SK-N-SH (cell line): ENCODE results near the gene ACIN1. TPM values are rescaled to one million over a fixed set of nuclear protein-coding genes. Genes with fewer than 3 reads are reported as not detected.
A peak's percentile ranks its signal among the peaks of the same experiment; 100 is the strongest.

Experiments
- CTCF ChIA-PET: fragments of 300-600, 350-600 bp; formaldehyde crosslinking; extraction: SDS; loops from one replicate; lab custom pipeline; 2021; lab: Yijun Ruan, JAX
- POLR2A ChIA-PET: fragments of 350-600 bp; sonication (Branson Sonifier 250); formaldehyde crosslinking; extraction: SDS; loops from one replicate; lab custom pipeline; 2020; ENCODE audit warnings: antibody characterized with exemption, inconsistent platforms; lab: Yijun Ruan, JAX
- DNase-seq: peaks from one replicate; pipeline ENCODE4 v3.0.0; 2012
- H2AFZ ChIP-seq: fragments of 200-600 bp; sonication (generic); 2 replicates; pipeline ENCODE4 v1.8.1; 2016; ENCODE audit warnings: antibody characterized with exemption, mild to moderate bottlenecking, low read depth
- H3F3A ChIP-seq: fragments of 200-600 bp; sonication (generic); replicated peaks from 2 replicates; pipeline ENCODE3; 2016; ENCODE audit warnings: antibody characterized with exemption, mild to moderate bottlenecking; ENCODE audit not compliant: insufficient read depth
- H3K27ac ChIP-seq, 2 experiments: fragments of 200-500 bp in 1 of 2; fragments of 200-600 bp in 1 of 2; sonication (Bioruptor generic) in 1 of 2; sonication (generic), shearing (Covaris generic) in 1 of 2; 2 replicates each; pipeline versions ENCODE4 v1.5.1 to v1.6.1; 2014 to 2016; ENCODE audit warnings: low read depth in 2 of 2, inconsistent platforms in 1 of 2, low read length in 1 of 2, mild to moderate bottlenecking in 1 of 2, mixed read lengths in 1 of 2
- H3K27me3 ChIP-seq: fragments of 200-600 bp; sonication (generic), shearing (Covaris generic); 2 replicates; pipeline ENCODE4 v1.6.1; 2016; ENCODE audit warnings: mixed run types; ENCODE audit not compliant: insufficient read depth
- H3K36me3 ChIP-seq, 2 experiments: fragments of 200-500 bp in 1 of 2; fragments of 200-600 bp in 1 of 2; sonication (Bioruptor generic) in 1 of 2; sonication (generic) in 1 of 2; replicated peaks in 1 of 2; 2 replicates each; pipeline versions ENCODE3 to v1.5.1; 2014 to 2016; ENCODE audit warnings: low read length in 1 of 2, mild to moderate bottlenecking in 1 of 2; ENCODE audit not compliant: insufficient read depth in 2 of 2, control insufficient read depth in 1 of 2
- H3K4me1 ChIP-seq, 2 experiments: fragments of 200-500 bp in 1 of 2; fragments of 200-600 bp in 1 of 2; sonication (Bioruptor generic) in 1 of 2; sonication (generic), shearing (Covaris generic) in 1 of 2; 2 replicates each; pipeline versions ENCODE4 v1.5.1 to v1.6.1; 2014 to 2016; ENCODE audit warnings: low read depth in 1 of 2, low read length in 1 of 2, mixed run types in 1 of 2; ENCODE audit not compliant: insufficient read depth in 2 of 2, control insufficient read depth in 1 of 2
- H3K4me2 ChIP-seq: fragments of 200-600 bp; sonication (generic), shearing (Covaris generic); 2 replicates; pipeline ENCODE4 v1.6.1; 2017; ENCODE audit warnings: mixed run types
- H3K4me3 ChIP-seq, 2 experiments: fragments of 200-500 bp in 1 of 2; fragments of 200-600 bp in 1 of 2; sonication (Bioruptor generic) in 1 of 2; sonication (generic), shearing (Covaris generic) in 1 of 2; 2 replicates each; pipeline versions ENCODE4 v1.5.1 to v1.8.1; 2014 to 2016; ENCODE audit warnings: low read depth in 2 of 2, inconsistent platforms in 1 of 2, low read length in 1 of 2, mild to moderate bottlenecking in 1 of 2, mixed read lengths in 1 of 2, moderate library complexity in 1 of 2
- H3K79me2 ChIP-seq: fragments of 200-600 bp; sonication (generic); 2 replicates; pipeline ENCODE4 v1.8.1; 2017; ENCODE audit warnings: mild to moderate bottlenecking; ENCODE audit not compliant: insufficient read depth
- H3K9ac ChIP-seq: fragments of 200-600 bp; sonication (generic); 2 replicates; pipeline ENCODE4 v1.6.1; 2017; ENCODE audit warnings: mixed run types
- H3K9me2 ChIP-seq: fragments of 200-600 bp; sonication (generic); 2 replicates; pipeline ENCODE4 v1.6.1; 2017; ENCODE audit warnings: mixed run types
- H3K9me3 ChIP-seq: fragments of 200-600 bp; sonication (generic); 2 replicates; pipeline ENCODE4 v1.6.1; 2017; ENCODE audit warnings: mixed run types, mild to moderate bottlenecking, moderate library complexity
- H4K20me1 ChIP-seq: fragments of 200-600 bp; sonication (generic); 2 replicates; pipeline ENCODE4 v1.6.1; 2017; ENCODE audit warnings: mild to moderate bottlenecking, mixed run types; ENCODE audit not compliant: insufficient read depth
- CTCF ChIP-seq: fragments of 200-600 bp; sonication (generic); IDR thresholded peaks from 2 replicates; pipeline ENCODE4 v1.6.1; 2017; ENCODE audit warnings: antibody characterized with exemption, mild to moderate bottlenecking, moderate library complexity
- FOXJ3 ChIP-seq: sonication (generic); formaldehyde crosslinking; IDR thresholded peaks from 2 replicates; pipeline ENCODE4 v1.5.1; 2020; ENCODE audit warnings: mild to moderate bottlenecking, missing genetic modification reagents
- GABPA ChIP-seq: IDR thresholded peaks from 2 replicates; pipeline ENCODE4 v1.4.0; 2012; ENCODE audit warnings: low read depth, mild to moderate bottlenecking
- GATA2 ChIP-seq: sonication (generic); formaldehyde crosslinking; IDR thresholded peaks from 2 replicates; pipeline ENCODE4 v1.5.0; 2020; ENCODE audit warnings: mild to moderate bottlenecking, missing genetic modification reagents
- JUND ChIP-seq: IDR thresholded peaks from 2 replicates; pipeline ENCODE4 v1.4.0; 2012
- TAF1 ChIP-seq: IDR thresholded peaks from 2 replicates; pipeline ENCODE4 v1.6.1; 2012; ENCODE audit warnings: low read depth, mild to moderate bottlenecking, low read length, moderate library complexity, borderline replicate concordance
- TCF12 ChIP-seq: IDR thresholded peaks from 2 replicates; pipeline ENCODE4 v1.4.0; 2012
- USF2 ChIP-seq: fragments of 150-350 bp; IDR thresholded peaks from 2 replicates; pipeline ENCODE4 v1.6.1; 2017; ENCODE audit warnings: antibody characterized with exemption, low read length, low read depth, borderline replicate concordance
- ZBTB33 ChIP-seq: IDR thresholded peaks from 2 replicates; pipeline ENCODE4 v1.4.0; 2012; ENCODE audit warnings: low read depth, borderline replicate concordance
- WGBS: methylation state at CpG from one replicate; pipeline ENCODE4 v1.1.6; 2017; ENCODE audit warnings: low lambda C conversion rate; 5-methylcytosine and 5-hydroxymethylcytosine counted together
- polyA plus RNA-seq, 3 experiments: library from polyadenylated mRNA; depleted of rRNA; stranded (reverse); fragments of >200 nt; gene quantifications; 2 replicates each; pipeline ENCODE4 v1.2.3, GENCODE V29; 2012

ACIN1 gene
- polyA plus RNA-seq, 1 of the 3 experiments (the other 2 are of a cell fraction), result 159 TPM

GRCh38 chr14:23009939-23010726 is 84.8 kb downstream of the ACIN1 start, which contains the start of gene C14orf93 (continued):
- TF ChIP-seq ZBTB33, result no peak
- TF ChIP-seq JUND, result no peak
- no peak for TF ChIP-seq GABPA
- TF ChIP-seq, all 33 proteins: peak for 5

GRCh38 chr14:23009483-23009938 is 85.4 kb downstream of the ACIN1 start:
- Histone ChIP-seq H3F3A (peaks cover 34% of the 10 kb centered on the region), H3K27ac (peak overlapping the region; percentile 54 to 90), H3K79me2 (0 out of 2 replicates have a peak, but pooled peaks cover 3% of the 10 kb centered on the region), H4K20me1 (no peaks in the 10 kb centered on the region), H2AFZ (peak overlapping the region; percentile 96), H3K4me2 (peak overlapping the region; percentile 65), H3K9me2 (no peaks in the 10 kb centered on the region), H3K9me3 (no peaks in the 10 kb centered on the region), H3K4me3 (peak overlapping the region; percentile 50 to 61), H3K27me3 (no peaks in the 10 kb centered on the region), H3K4me1 (peaks cover 18 to 22% of the 10 kb centered on the region in 2 experiments), H3K9ac (peak overlapping the region; percentile 69), H3K36me3 (no peaks in the 10 kb centered on the region)
- DNase-seq, result no peak
- ChIA-PET CTCF (interaction anchor here (1.8 to 4.1 kb wide), 5 partner anchors 14 to 59 kb away, joined by 3 to 61 read pairs (median 21); partner anchors contain the start of gene CDH24), POLR2A (no interaction called here)
- 21% methylated on average over 8 of the region's 8 CpGs for WGBS
- TF ChIP-seq TCF12, result no peak
- TF ChIP-seq TAF1, result no peak
- no peak for TF ChIP-seq CTCF
- no peak for TF ChIP-seq GATA2 (CRISPR knock-in tag)
- no peak for TF ChIP-seq FOXJ3 (CRISPR knock-in tag)
- no peak for TF ChIP-seq GABPA
- TF ChIP-seq USF2, result no peak
